G401.6 (cell line): ENCODE measurements around the gene SLC46A2.
A peak's percentile ranks its signal among the peaks of the same experiment; 100 is the strongest.

Source experiments
- FAIRE-seq: peaks from 2 replicates; lab custom pipeline; 2012; peaks lifted over from hg19 to GRCh38; lab: Jason Lieb, UNC

SLC46A2 gene

DNA sequence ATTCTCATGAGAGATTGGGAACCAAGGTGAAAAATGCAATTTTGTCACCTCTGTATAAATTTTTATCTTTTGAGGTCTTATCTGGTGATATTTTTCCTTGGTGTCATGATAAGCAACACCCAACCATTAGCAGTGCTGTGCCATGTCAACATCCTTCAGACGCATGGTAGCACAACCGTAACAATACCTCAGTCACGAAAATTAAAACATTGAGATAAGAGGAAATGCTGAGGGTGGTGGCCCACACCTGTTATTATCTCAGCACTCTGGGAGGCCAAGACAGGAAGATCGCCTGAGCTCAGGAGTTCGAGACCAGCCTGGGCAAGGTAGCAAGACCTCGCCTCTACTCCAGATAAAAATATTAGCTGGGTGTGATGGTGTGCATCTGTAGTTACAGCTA is 32.7 kb downstream of the SLC46A2 start:
- no peak for FAIRE-seq

DNA sequence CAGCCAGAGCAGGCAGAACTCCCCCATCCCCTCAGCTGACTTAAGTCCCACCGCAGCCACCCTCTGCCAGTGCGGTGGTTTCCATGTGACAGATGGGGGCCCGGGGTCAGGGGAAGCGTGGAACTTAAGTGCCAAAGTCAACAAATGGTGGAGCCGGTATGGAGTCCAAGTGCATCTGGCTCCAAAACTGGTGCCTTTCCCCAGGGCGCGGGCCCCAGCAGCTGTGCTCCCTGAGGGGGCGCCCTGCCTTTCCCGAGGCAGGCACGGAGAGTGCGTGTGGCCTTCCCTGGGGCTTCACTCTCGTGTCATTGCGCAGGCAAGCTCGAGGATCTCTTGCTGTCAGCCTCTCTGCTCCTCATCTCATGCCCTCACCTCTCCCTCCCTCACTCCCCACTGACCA is 33.8 kb downstream of the SLC46A2 start:
- no peak for FAIRE-seq

DNA sequence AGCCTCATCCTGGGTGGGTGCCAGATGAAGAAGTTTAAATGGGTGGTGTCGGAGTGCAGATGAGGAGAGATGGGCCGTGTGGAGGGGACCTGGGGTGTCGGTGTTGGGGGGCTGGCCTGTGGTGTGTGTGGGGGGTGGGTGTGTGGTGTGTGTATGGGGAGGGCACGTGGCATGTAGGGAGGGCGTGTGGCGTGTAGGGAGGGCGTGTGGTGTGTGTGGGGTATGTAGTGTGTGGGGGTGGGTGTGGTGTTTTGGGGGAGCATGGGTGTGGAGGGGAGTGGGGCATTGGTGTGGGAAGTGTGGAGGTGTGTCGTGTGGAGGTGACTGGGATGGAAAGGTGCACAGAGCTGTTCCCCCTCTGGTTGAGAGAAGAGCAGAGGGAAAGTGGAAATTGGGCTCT is 34.5 kb downstream of the SLC46A2 start:
- no peak for FAIRE-seq

DNA sequence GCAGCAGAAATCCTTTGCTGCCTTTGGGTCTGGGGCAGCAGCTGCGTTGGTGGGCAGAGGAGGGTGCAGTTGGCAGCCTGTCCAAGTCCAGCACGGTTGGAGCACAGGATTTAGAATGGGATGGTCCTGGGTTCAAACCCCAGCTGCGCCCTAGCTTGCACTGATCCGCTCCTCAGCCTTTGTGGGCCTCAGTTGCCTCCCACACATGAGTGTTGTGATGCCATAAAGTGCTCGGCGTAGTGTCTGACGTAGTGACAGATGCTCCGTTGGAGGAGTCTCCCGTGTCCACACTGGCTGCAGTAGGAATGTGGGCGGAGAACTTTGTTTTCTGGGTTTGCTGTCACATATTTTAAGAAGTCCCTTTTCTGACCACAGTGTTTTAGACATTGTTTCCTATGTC is 36.0 kb downstream of the SLC46A2 start:
- no peak for FAIRE-seq

DNA sequence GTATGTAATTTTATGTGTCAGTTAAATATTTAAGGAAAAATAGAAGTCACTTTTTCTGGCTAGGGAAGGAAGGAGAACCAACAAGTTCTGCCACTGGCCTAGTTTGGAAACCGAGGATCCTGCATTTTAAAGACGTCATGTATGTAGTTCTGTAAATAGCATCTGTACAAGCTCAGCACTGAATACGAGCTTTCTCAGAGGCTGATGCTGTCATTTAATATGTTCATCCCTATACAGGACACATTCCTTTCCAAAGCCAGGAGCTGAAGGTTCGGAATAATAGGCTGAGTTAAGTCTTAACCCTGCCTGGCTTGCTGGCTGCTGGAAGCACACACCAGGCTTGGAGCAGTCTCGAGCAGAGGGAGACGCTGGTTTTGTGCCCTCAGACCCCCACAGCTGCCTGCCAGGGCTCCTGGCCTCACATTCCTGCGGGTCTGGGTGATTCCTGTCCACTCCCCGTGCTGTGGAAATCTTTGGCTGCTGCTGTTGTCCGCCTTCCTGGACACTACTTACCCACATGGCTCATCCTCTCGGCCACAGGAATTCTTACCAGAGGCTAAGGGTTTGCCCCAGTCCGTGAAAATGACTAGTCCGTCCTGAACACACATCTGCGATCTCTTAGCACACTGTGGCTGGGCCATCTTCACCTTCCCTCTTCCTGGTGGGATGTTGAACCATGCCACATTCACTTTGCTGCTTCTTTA is 36.6 kb downstream of the SLC46A2 start:
- no peak for FAIRE-seq

DNA sequence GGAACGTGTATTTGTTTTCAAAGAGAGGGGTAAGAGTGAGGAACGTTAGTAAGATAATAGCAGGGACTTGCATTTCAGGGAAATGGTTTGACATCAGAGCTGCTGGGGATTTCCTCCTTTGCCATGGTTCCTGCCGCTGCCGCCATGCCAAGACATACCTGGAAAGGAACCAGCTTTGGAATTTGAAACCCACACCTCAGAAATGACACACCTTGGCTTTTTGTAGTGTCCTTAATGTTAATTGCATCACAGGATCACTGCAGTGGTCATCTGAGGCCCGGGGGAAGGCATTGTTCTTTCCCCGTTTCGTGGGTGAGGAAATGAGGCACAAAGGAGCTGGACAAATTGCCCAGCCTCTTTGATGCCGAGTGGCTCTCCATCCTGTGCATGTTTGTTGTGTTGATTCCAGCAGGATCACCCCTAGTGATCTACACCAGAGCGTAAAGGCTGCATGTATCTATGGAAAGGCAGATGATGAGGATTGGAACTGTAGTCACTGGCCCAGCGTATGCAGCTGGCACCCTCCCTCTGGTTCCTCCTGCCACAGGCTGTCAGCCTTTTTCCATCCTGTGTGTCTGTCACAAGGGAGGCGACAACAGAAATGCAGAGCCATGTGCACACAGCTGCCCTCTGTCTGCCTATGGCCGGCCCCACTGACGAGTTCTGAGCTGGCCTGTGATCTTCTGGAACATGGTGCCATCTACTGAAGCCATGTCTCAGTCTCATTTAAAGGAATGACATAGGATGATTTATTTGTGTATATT is 37.8 kb downstream of the SLC46A2 start:
- no peak for FAIRE-seq

DNA sequence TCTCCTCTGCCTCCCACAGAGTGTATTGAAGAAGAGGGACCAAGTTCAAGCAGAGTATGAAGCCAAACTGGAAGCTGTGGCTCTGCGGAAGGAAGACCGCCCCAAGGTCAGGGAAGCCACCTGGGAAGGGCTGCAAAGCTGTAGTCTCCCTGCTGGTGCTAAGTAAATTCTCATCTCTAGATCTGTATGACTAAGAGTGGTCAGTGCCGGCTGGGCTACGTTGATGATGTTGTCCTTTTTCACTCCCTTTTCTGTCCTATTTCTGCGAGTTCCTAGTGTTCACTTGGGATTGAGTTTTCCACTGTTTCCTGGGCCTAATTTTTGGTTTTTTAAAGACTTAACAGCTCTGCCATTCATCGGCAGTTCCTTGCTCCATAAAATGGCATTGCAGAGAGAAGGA is 39.8 kb downstream of the SLC46A2 start:
- FAIRE-seq: no peak

DNA sequence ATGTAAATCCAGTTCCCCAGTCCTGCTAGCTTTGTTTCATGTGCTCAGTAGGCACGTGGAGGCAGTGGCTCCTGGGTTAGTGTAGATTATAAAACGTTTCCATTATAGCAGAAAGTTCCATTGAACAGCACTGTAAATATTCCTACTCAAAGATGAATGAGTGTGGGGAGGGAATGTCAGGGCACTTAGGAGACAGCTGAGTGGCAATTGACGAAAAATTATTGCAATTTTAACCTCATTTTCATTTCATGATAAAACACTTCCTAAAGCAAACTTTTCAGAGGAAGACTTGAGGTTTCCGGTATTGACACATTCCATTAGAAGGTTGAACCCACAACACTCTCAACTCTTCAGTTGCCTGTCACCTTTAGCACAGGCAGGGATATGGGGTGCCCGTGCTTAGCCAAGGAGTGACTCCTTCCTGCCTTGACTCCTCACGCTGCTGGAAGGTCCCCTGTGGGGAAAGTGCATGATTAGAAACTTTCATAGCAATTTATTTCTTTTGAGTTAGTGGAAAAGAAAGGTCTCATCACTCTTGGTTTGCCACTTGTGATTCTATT is 41.2 kb downstream of the SLC46A2 start:
- FAIRE-seq: no peak

DNA sequence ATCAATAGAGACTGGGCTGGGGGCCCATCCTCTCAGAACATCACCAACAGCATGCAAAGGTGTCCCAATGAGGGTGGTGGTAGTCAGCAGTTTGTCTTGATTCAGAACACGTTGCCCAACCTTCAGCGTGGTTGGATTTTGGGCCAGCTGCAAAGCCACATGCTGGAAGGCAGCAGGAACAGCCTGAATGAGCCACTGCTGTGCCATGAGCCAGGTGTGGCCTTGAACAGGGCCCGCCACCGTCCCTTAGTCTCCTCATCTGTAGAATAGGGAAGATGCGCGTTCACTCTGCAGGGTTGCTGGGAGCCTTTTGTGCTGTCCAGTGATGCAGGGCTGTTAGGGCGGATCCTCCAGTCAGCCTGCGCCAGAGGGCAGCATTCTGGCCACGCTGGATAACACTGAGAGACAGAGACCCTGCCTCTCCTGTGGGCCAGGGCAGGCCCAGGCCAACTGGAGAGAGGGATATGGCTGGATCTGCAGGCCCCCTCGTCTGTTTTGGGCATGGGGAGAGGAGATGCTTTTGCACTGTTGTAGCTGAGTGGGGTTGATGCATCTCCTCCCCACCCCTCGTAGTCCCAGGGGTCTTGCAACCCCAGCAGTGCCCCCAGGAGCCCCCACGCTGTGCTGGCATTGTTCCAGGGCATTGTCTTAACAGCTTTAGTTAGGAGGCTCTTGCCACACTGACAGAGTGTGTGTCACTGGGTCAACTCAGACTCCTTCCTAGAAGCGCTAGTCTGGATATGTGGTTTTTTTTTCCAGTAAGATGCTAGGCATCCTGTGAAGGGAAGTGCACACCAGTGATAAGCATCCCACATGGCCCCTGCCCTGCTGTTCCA is 42.1 kb downstream of the SLC46A2 start:
- no peak for FAIRE-seq

DNA sequence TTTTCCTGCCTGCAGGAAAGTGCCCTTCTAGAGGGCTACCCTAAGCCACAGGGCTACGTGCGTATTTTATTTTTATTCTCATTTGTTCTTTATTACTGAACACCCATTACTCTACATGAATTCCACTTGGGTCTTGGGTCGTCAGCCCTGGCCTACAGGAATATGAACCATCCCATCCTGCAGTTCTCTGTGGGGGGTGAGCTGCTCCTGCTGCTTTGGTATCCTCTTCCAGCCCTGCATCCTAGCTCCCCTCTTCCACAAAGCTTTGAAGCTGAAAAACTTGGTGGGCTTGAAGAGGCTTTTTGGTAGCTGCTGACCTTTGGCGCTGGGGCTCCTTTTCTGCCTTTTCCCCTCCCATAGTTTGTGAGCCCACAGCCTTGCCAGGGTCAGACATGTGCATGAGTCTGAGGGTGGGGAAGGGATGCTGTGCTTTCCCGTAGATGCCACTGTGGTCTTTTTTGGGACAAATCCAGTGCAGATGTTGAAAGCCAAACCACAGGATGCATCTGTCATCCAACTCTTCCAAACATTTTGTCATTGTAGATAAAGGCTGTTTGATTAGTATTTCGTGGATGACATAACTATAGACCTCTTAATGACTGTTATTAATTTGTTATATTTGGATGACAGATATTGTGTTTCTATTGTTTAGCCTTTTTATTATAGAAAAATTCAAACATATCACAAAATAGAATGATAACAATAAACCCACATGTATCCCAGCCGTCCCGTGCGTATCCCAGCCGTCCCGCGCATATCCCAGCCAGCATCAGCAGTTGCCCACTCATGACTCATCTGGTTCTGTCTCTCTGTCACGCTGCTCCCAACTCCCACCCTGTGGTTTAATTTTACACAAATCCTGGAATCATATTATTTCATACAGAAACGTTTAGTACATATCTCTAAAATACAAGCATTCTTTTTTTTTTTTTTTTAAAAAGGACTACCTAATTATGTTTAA is 43.9 kb downstream of the SLC46A2 start:
- FAIRE-seq: no peak

DNA sequence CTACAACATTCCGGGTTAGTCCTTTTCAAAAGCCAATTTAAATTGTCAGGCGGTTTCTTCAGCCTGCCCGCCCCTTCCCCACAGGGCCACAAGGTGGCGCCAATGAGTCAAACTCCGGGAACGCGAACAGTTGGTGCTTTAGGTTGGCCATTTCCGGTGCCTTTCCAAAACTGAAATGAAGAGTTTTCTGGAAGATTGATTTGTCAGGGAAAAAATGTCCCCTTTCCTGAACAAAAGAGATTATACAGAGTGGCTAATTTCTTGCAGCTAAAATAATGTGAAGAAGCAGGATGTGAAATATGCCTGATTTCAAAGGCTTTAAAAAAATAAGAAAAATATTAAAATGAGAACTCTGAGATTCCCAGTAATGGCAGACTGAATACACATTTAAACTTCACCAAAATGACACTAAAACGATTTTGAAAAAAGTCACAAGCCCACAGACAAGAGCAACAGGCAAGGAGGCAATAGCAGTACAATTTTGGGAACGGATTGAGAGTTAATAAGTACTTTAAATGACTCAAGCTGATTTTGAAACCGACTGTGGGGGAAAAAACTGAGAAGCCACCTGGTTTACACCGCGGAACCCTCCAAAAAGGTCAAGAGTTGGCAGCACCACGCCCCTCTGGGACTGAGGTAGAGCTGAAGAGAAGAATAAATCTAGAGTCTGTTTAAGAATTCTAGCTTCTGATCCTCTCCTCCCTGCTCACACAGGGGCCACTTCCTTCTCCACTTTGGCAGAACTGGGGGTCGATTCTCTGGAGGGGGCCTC is 45.7 kb downstream of the SLC46A2 start:
- FAIRE-seq: peak; percentile 82

DNA sequence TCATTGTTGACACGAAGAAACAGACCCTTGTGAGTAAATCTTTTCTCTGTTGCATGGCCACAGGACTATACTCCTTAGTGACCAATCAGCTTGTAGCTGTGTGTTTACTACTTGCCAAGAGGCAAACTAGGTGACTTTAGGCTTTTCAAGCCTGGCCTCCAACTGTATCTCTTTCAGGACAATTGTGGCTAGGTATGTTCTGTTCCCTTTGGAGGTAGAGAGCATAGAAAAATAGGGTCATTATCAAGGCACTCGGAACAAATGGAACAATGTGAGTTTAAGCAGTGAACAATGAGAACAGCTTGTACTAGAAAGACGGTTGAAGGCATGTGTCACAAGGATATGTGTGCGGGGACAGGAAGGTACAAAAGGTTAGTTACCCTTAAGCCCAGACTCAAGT is 48.1 kb downstream of the SLC46A2 start:
- no peak for FAIRE-seq

DNA sequence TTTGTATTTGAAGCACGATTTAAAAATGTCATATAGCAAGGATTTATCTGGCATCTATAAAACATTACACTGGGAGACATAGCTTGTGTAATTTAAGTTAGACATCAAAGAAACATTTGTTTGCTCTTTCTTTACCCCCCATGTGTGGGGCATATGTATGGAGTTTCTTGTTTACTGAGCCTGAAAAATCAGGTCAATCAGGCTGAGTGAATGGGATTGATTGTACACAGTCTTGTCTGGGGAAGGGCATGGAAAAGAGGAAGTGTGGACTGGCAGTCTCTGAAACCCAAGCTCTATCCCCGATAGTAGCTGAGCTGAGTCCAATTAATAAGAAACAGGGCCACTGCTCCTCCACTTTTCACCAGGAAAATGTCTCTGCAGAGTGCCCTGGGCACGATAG is 49.4 kb downstream of the SLC46A2 start:
- FAIRE-seq: no peak

DNA sequence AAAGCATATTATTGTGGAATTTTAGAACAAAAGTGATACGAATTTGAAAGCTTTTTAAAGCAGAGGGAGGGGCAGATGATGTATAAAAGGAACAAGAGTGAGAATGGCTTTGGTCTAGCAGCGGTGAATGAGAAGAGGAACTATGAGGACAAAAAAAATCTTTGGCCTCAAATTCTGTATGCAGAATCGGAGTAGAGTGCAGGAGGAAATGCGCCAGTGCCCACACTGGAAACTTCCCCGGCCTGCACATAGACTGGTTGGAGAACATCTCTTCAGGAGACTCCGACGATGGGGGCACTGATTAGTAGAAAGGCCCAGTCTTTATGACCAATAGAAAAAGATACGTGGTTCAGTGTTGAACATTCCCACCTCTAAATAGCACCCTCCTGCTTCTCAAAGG is 51.3 kb downstream of the SLC46A2 start:
- FAIRE-seq: no peak

DNA sequence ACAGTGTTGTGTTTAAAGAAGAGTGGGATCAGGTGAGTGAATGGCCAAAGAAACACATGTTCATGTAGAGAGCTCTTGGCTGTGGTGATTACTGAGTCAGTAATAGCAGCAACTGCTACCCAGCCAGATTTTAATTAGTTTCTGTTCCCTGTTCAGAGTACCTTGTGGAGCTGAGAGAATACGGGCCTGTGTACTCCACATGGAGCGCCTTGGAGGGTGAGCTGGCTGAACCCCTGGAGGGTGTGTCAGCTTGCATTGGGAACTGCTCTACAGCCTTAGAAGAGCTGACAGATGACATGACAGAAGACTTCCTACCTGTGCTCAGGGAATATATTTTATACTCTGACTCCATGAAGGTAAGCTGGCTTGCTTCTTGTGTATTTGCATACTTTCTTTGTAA is 52.3 kb downstream of the SLC46A2 start:
- FAIRE-seq: no peak

DNA sequence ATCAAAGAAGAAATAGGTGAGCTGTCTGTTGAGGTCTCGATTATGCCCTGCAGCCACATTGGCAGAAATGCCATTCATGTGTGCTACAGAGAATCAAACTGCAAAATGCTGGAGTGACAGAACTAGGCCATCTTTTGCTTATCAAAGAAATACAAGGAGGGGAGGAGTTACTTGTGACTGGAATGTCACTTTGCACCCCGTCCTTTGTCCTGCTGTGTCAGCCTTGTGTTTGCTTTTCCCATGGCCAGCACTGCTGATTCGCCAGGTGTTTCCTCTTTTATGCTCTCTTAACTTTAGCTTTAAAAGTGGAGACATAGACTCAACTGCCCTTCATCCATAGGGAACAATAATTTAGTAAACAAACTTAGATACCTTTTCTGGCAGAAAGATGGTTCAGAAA is 54.3 kb downstream of the SLC46A2 start:
- FAIRE-seq: no peak

DNA sequence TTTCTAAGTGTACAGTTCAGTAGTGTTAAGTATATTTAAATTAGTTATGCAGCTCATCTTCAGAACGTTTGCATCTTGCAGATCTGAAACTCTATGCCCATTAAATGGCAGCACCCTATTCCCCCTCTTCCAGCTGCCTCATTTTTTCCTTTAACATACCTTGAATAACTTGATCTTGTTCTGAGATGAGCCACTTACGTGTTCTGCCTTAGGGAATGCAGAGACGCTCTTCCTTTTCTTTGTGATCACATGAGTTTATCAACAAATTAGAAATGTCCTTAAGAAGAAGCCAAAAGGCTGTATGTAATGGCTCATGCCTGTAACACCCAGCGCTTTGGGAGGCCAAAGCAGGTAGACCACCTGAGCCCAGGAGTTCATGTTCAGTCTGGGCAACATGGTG is 57.6 kb downstream of the SLC46A2 start:
- no peak for FAIRE-seq

DNA sequence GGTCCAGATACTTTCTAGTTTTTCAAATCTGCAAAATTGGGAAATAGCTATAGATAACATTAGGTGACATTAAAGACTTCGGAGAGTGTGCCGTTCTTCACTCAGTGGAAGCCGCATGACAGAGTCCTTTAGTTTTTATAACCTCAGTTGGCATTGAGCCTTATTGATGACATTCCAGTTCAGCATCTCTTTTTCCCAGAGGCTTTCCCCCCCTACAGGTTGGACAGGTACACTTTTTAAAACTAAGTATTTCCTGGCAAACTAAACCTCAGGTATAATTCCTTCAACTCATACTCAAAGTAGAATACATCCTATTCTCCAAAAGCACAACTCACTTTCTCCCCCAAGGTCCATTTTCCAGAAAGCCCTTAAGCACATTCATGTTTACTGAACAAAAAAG is 58.7 kb downstream of the SLC46A2 start:
- FAIRE-seq: no peak

DNA sequence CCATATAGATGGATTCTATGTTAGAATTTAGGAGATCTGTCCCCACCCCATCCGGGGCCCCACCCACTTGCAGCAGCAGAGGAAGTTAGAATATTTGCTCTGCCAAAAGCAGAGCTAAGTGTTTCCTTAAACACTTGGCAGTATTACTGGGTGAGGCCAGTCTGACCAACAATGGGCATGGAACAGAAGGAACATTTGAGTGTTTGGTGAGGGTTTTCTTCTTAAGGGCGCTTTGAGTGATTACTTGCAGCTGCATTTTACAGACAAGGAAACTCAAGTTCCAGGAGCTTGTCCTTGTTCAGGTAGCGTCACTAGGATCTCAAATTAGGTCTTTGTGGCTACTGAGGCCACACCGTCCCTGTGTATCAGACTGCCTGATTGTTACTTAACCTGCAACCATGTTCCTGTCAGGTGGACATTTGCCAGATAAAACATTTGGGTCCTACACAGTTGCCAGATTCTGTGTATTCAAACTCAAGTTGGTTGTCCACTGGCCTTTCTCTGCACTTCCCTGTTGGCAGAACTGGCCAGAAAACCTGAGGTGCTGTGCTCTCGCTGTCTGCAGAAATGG is 59.3 kb downstream of the SLC46A2 start:
- no peak for FAIRE-seq
